HCT116 (cell line): ENCODE results near the gene ARHGAP35. TPM values are rescaled to one million over a fixed set of nuclear protein-coding genes. Genes with fewer than 3 reads are reported as not detected.

Source experiments
- ATAC-seq: fragments of 200-7000 bp; cut with Tn5 transposase; 2 replicates; pipeline ENCODE4 v1.9.1; 2020; ENCODE audit warnings: mild to moderate bottlenecking, moderate library complexity
- BruUV-seq: library from RNA; stranded (reverse); fragments of 400-500 nt; replicated peaks from 2 replicates; lab custom pipeline; 2021; lab: Mats Ljungman, UMichigan
- CTCF ChIA-PET: fragments of 300-600 bp; sonication (Branson Sonifier 250); formaldehyde crosslinking; loops from one replicate; lab custom pipeline; 2021; ENCODE audit warnings: antibody characterized with exemption; lab: Charles Lee
- POLR2A ChIA-PET: fragments of 300-600, 350-600 bp; sonication (Branson Sonifier 250); formaldehyde crosslinking; loops from one replicate; lab custom pipeline; 2021; ENCODE audit warnings: antibody characterized with exemption; lab: Charles Lee
- RAD21 ChIA-PET, 2 experiments: fragments of 300-600 bp; sonication (Branson Sonifier 250); formaldehyde crosslinking; loops; one replicate each; lab custom pipeline; 2023; ENCODE audit warnings: low total read pairs in 2 of 2; ENCODE audit not compliant: uncharacterized antibody in 2 of 2, unreplicated experiment in 2 of 2, low non-redundant PET in 1 of 2; lab: Charles Lee
- DNase-seq: peaks from one replicate; pipeline ENCODE4 v3.0.0-alpha.2; 2010; ENCODE audit warnings: low read depth, low spot score
- H2AFZ ChIP-seq: fragments of 200-600 bp; shearing (Covaris generic), sonication (generic); 2 replicates; pipeline ENCODE4 v1.6.1; 2017; ENCODE audit warnings: low read depth, mixed run types, mixed read lengths, antibody characterized with exemption, low read length; ENCODE audit not compliant: poor library complexity, severe bottlenecking
- H3K27ac ChIP-seq: 2 replicates; pipeline ENCODE4 v1.5.1; 2012; ENCODE audit warnings: low read depth, low read length
- H3K27me3 ChIP-seq: fragments of 200-600 bp; sonication (generic); 2 replicates; pipeline ENCODE4 v1.6.1; 2016; ENCODE audit warnings: mixed run types, low read length, mixed read lengths; ENCODE audit not compliant: insufficient read depth
- H3K36me3 ChIP-seq, 2 experiments: fragments of 200-500 bp in 1 of 2; fragments of 200-600 bp in 1 of 2; sonication (Bioruptor generic) in 1 of 2; sonication (generic) in 1 of 2; 2 replicates each; pipeline versions ENCODE4 v1.5.1 to v1.6.1; 2014 to 2016; ENCODE audit warnings: low read length in 2 of 2, inconsistent platforms in 1 of 2, mixed read lengths in 1 of 2, mixed run types in 1 of 2; ENCODE audit not compliant: insufficient read depth in 2 of 2, control insufficient read depth in 1 of 2
- H3K4me1 ChIP-seq, 2 experiments: fragments of 200-600 bp in 1 of 2; sonication (generic) in 1 of 2; 2 replicates each; pipeline versions ENCODE4 v1.5.1 to v1.6.1; 2012 to 2017; ENCODE audit warnings: low read length in 2 of 2, inconsistent platforms in 1 of 2, mild to moderate bottlenecking in 1 of 2, mixed read lengths in 1 of 2, mixed run types in 1 of 2, moderate library complexity in 1 of 2; ENCODE audit not compliant: insufficient read depth in 2 of 2, control insufficient read depth in 1 of 2
- H3K4me2 ChIP-seq: fragments of 200-600 bp; sonication (generic); 2 replicates; pipeline ENCODE4 v1.6.1; 2017; ENCODE audit warnings: mixed run types, low read length, mixed read lengths
- H3K4me3 ChIP-seq, 2 experiments: fragments of 200-600 bp in 1 of 2; sonication (generic) in 1 of 2; replicated peaks in 1 of 2; 2 replicates each; pipeline ENCODE4 v1.5.1; 2011 to 2016; ENCODE audit warnings: low read length in 2 of 2, control low read depth in 1 of 2, low read depth in 1 of 2, mild to moderate bottlenecking in 1 of 2, mixed read lengths in 1 of 2, mixed run types in 1 of 2
- H3K79me2 ChIP-seq: fragments of 200-600 bp; sonication (generic); 2 replicates; pipeline ENCODE4 v1.6.1; 2017; ENCODE audit warnings: mild to moderate bottlenecking, mixed run types, low read length, moderate library complexity, mixed read lengths; ENCODE audit not compliant: insufficient read depth
- H3K9ac ChIP-seq: fragments of 200-600 bp; sonication (generic); 2 replicates; pipeline ENCODE4 v1.6.1; 2016; ENCODE audit warnings: low read length, mixed read lengths
- H3K9me2 ChIP-seq: fragments of 200-600 bp; sonication (generic), shearing (Covaris generic); 2 replicates; pipeline ENCODE4 v1.6.1; 2017; ENCODE audit warnings: mixed run types, mild to moderate bottlenecking, moderate library complexity; ENCODE audit not compliant: insufficient read depth
- H3K9me3 ChIP-seq, 2 experiments: fragments of 200-500 bp in 1 of 2; fragments of 200-600 bp in 1 of 2; sonication (Bioruptor generic) in 1 of 2; sonication (generic) in 1 of 2; 2 replicates each; pipeline ENCODE4 v1.6.1; 2014 to 2017; ENCODE audit warnings: low read length in 2 of 2, mixed read lengths in 2 of 2, inconsistent platforms in 1 of 2, low read depth in 1 of 2, mild to moderate bottlenecking in 1 of 2, mixed run types in 1 of 2, moderate library complexity in 1 of 2; ENCODE audit not compliant: control insufficient read depth in 1 of 2, insufficient read depth in 1 of 2
- H4K20me1 ChIP-seq: fragments of 200-600 bp; sonication (generic), shearing (Covaris generic); 2 replicates; pipeline ENCODE4 v1.6.1; 2017; ENCODE audit warnings: mixed run types, mild to moderate bottlenecking, moderate library complexity; ENCODE audit not compliant: insufficient read depth
- CBX3 ChIP-seq: IDR thresholded peaks from 2 replicates; pipeline ENCODE4 v1.6.1; 2012; ENCODE audit warnings: low read depth
- CEBPB ChIP-seq: IDR thresholded peaks from 2 replicates; pipeline ENCODE4 v1.6.1; 2012; ENCODE audit warnings: low read depth
- EZH2 ChIP-seq: fragments of 200-600 bp; sonication (generic); IDR thresholded peaks from 2 replicates; pipeline ENCODE4 v1.6.1; 2017; ENCODE audit warnings: antibody characterized with exemption, mixed run types
- EZH2phosphoT487 ChIP-seq: fragments of 200-600 bp; IDR thresholded peaks from 2 replicates; pipeline ENCODE4 v1.6.1; 2018; ENCODE audit warnings: antibody characterized with exemption, borderline replicate concordance
- JUND ChIP-seq: IDR thresholded peaks from 2 replicates; pipeline ENCODE4 v1.6.1; 2012
- POLR2AphosphoS5 ChIP-seq: IDR thresholded peaks from 2 replicates; pipeline ENCODE4 v1.6.1; 2011; ENCODE audit warnings: mild to moderate bottlenecking, low read depth, low read length, moderate library complexity
- RAD21 ChIP-seq: IDR thresholded peaks from 2 replicates; pipeline ENCODE4 v1.6.1; 2012; ENCODE audit warnings: low read depth, mild to moderate bottlenecking
- SIN3A ChIP-seq: IDR thresholded peaks from 2 replicates; pipeline ENCODE4 v1.6.1; 2012; ENCODE audit warnings: low read depth
- SP1 ChIP-seq: IDR thresholded peaks from 2 replicates; pipeline ENCODE4 v1.6.1; 2012; ENCODE audit warnings: low read depth
- SRF ChIP-seq: IDR thresholded peaks from 2 replicates; pipeline ENCODE4 v1.6.1; 2012; ENCODE audit warnings: low read depth
- TCF7L2 ChIP-seq: IDR thresholded peaks from 2 replicates; pipeline ENCODE4 v1.7.0; 2011; ENCODE audit warnings: borderline replicate concordance, inconsistent platforms; ENCODE audit not compliant: insufficient read depth, insufficient read length; ENCODE audit errors: extremely low read depth
- YY1 ChIP-seq: IDR thresholded peaks from 2 replicates; pipeline ENCODE4 v1.6.1; 2011; ENCODE audit warnings: low read length, low read depth, moderate library complexity, mild to moderate bottlenecking; ENCODE audit not compliant: insufficient replicate concordance; ENCODE audit errors: extremely low read depth
- ZFX ChIP-seq: fragments of 450-650 bp; IDR thresholded peaks from 2 replicates; pipeline ENCODE4 v1.6.1; 2017
- intact Hi-C: fragments of 100-400 bp; cut with micrococcal nuclease; formaldehyde crosslinking; loops from 2 replicates; pipeline ENCODE4 v1.10.0; 2022
- total RNA-seq: library from RNA; stranded (reverse); gene quantifications from one replicate; pipeline ENCODE4 v1.2.1, GENCODE V29; 2021; ENCODE audit not compliant: unreplicated experiment
- TF ChIP-seq, protein P1 (sequence below): IDR thresholded peaks from 2 replicates; pipeline ENCODE4 v1.6.1; 2012
- TF ChIP-seq, protein P2 (sequence below): IDR thresholded peaks from 2 replicates; pipeline ENCODE4 v1.6.1; 2012; ENCODE audit warnings: low read depth
- TF ChIP-seq, protein P3 (sequence below): IDR thresholded peaks from 2 replicates; pipeline ENCODE4 v1.6.1; 2012

ARHGAP35 gene
- total RNA-seq, 1 experiment from 2014 or later = 47.6 TPM

DNA sequence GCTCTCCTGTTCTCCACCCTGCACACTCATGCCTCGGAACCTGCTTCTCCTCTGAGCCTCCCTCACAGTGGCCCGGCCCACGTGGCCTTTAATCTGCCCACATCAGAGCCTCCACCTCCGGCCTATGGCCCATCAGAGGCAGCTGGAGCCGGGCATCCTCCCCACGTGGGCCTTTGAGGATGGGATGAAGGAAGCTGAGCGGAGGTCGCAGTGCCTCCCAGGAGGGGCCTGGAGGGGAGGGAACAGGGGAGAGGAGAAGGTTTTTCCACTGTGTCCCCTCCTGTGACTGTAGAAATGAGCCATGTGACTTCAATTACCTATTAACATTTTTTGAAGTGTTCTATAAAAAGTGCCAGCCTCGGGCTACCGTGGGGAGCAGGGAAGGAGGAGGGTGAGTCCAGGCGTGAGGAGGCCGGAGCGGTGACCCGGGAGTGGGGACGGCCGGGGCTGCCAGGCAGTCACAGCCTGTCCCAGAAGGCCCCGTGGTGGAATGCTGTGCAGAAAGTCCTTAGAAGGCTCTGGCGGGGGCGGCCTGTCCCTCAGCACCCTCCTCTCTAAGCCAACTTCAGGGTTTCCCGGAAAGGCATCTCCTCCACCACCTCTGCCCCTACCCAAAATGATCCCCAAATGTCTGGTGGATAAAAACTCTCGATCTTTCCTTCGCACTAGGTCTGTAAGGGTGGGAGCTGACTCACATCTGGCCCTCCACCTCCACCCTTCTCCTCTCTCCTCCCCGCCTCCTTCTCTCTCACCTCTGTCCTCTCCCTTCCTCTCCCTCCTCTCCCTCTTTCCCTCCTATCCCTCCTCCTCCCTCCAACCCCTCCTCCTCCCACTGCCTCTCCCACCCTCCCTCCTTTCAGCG lies 47.6 kb upstream of the ARHGAP35 start:
- Histone ChIP-seq H3K9ac (peak overlapping the region; percentile 35; the same call in 1 of the 2 replicates), H3K79me2 (no peaks in the 10 kb centered on the region), H3K4me2 (peak overlapping the region; percentile 55), H3K4me1 (peaks cover 32 to 58% of the 10 kb centered on the region in 2 experiments), H3K9me3 (no peaks in the 10 kb centered on the region), H4K20me1 (no peaks in the 10 kb centered on the region), H3K4me3 (no peak overlapping the region), H3K27ac (peak overlapping the region; percentile 22; the same call in 1 of the 2 replicates), H3K36me3 (no peaks in the 10 kb centered on the region), H3K9me2 (no peaks in the 10 kb centered on the region), H2AFZ (peak overlapping the region; percentile 96), H3K27me3 (no peaks in the 10 kb centered on the region)
- TF ChIP-seq RAD21 (no peak), TCF7L2 (peak; percentile 49), ZFX (peak; percentile 46)
- TF ChIP-seq, protein P1, sequence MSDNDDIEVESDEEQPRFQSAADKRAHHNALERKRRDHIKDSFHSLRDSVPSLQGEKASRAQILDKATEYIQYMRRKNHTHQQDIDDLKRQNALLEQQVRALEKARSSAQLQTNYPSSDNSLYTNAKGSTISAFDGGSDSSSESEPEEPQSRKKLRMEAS = peak; percentile 86
- ChIA-PET CTCF (no interaction called here), RAD21 (interaction anchor here in 1 of 2 experiments (1.3 kb wide), 1 partner anchor 17 kb away, joined by 7 read pairs; no protein-coding TSS in a partner anchor), POLR2A (interaction anchor here (1.2 to 3.3 kb wide), 2 partner anchors 17 to 25 kb away, joined by 4 to 25 read pairs; partner anchors contain the start of gene SLC1A5)
- DNase-seq (no peak), ATAC-seq (peak; percentile 78)
- no TSS peak for BruUV-seq
- intact Hi-C loops = no loop called here

DNA sequence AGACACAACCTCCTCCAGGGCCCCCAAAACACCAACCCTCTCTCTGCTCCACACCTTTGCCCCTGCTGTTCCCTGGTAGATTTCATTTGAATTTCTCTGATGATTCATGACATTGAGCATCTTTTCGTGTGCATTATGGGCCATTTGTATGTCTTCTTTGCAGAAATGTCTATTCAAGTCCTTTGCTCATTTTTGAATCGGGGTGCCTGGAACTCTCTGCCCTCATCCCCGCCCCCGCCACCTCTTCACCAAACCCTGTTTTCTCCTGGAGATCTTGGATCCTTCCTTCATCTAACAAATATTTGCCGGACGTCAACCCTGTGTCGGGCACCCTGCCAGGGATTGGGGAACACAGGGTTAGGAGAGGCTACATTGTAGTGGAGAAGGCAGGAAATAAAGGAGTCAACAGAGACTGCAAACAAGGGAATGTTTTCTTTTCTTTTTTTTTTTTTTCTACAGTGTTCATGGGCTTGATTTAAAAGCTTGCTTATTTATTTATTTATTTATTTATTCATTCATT lies 46.9 kb upstream of the ARHGAP35 start:
- no peak for ATAC-seq
- DNase-seq = no peak
- no peak overlapping the region for H3K27ac ChIP-seq
- BruUV-seq = no TSS peak
- H3K4me1 ChIP-seq = peaks cover 32 to 58% of the 10 kb centered on the region in 2 experiments
- H3K9me3 ChIP-seq = no peaks in the 10 kb centered on the region
- H3K4me3 ChIP-seq = no peak overlapping the region
- ChIA-PET CTCF (no interaction called here), POLR2A (no interaction called here), RAD21 (interaction anchor here in 1 of 2 experiments (1.3 kb wide), 1 partner anchor 16 kb away, joined by 7 read pairs; no protein-coding TSS in a partner anchor)
- H3K4me2 ChIP-seq = peak overlapping the region; percentile 55
- H4K20me1 ChIP-seq = no peaks in the 10 kb centered on the region
- H3K36me3 ChIP-seq = no peaks in the 10 kb centered on the region
- H3K27me3 ChIP-seq = no peaks in the 10 kb centered on the region
- intact Hi-C loops = no loop called here
- H2AFZ ChIP-seq = peak overlapping the region; percentile 38
- H3K9ac ChIP-seq = no peak overlapping the region
- no peaks in the 10 kb centered on the region for H3K79me2 ChIP-seq
- no peaks in the 10 kb centered on the region for H3K9me2 ChIP-seq
- TF ChIP-seq, protein P2, sequence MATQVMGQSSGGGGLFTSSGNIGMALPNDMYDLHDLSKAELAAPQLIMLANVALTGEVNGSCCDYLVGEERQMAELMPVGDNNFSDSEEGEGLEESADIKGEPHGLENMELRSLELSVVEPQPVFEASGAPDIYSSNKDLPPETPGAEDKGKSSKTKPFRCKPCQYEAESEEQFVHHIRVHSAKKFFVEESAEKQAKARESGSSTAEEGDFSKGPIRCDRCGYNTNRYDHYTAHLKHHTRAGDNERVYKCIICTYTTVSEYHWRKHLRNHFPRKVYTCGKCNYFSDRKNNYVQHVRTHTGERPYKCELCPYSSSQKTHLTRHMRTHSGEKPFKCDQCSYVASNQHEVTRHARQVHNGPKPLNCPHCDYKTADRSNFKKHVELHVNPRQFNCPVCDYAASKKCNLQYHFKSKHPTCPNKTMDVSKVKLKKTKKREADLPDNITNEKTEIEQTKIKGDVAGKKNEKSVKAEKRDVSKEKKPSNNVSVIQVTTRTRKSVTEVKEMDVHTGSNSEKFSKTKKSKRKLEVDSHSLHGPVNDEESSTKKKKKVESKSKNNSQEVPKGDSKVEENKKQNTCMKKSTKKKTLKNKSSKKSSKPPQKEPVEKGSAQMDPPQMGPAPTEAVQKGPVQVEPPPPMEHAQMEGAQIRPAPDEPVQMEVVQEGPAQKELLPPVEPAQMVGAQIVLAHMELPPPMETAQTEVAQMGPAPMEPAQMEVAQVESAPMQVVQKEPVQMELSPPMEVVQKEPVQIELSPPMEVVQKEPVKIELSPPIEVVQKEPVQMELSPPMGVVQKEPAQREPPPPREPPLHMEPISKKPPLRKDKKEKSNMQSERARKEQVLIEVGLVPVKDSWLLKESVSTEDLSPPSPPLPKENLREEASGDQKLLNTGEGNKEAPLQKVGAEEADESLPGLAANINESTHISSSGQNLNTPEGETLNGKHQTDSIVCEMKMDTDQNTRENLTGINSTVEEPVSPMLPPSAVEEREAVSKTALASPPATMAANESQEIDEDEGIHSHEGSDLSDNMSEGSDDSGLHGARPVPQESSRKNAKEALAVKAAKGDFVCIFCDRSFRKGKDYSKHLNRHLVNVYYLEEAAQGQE = no peak
- TF ChIP-seq JUND (no peak), EZH2 (no peak), RAD21 (no peak), CEBPB (no peak), SRF (no peak), SIN3A (no peak), ZFX (no peak), YY1 (no peak), POLR2AphosphoS5 (no peak), SP1 (no peak), CBX3 (no peak), EZH2phosphoT487 (no peak)
- TF ChIP-seq, protein P3, sequence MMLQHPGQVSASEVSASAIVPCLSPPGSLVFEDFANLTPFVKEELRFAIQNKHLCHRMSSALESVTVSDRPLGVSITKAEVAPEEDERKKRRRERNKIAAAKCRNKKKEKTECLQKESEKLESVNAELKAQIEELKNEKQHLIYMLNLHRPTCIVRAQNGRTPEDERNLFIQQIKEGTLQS = no peak
